AG04450 (cell line): ENCODE data around the gene PI4KA. TPM values are rescaled to one million over a fixed set of nuclear protein-coding genes. Genes with fewer than 3 reads are reported as not detected.
"Not testable (repeated sequence)": the region's sequence is repeated elsewhere in the genome, so short reads cannot be mapped to it uniquely, and the experiment has no call there.

ENCODE experiments used
- CTCF ChIA-PET: fragments of 300-600, 350-600 bp; formaldehyde crosslinking; extraction: SDS; loops from one replicate; lab custom pipeline; 2022; ENCODE audit warnings: antibody characterized with exemption, inconsistent platforms; lab: Charles Lee
- POLR2A ChIA-PET: fragments of 350-600 bp; formaldehyde crosslinking; extraction: SDS; loops from one replicate; lab custom pipeline; 2021; ENCODE audit warnings: antibody characterized with exemption, inconsistent platforms; lab: Yijun Ruan, JAX
- DNase-seq: peaks from one replicate; pipeline ENCODE4 v3.0.0-alpha.2; 2011; ENCODE audit warnings: low read depth, low spot score
- H3K27ac ChIP-seq: one replicate; pipeline ENCODE4 v1.5.1; 2012; ENCODE audit warnings: low read depth, low read length, control low read depth
- H3K27me3 ChIP-seq: one replicate; pipeline ENCODE4 v1.6.0; 2012; ENCODE audit warnings: low read length; ENCODE audit not compliant: control insufficient read depth, insufficient read depth
- H3K4me3 ChIP-seq: 2 replicates; pipeline ENCODE4 v1.5.1; 2011; ENCODE audit warnings: mild to moderate bottlenecking, low read depth, low read length, control low read depth
- H3K9me3 ChIP-seq: 2 replicates; pipeline ENCODE4 v1.5.1; 2012; ENCODE audit warnings: low read length; ENCODE audit not compliant: control insufficient read depth, insufficient read depth
- CTCF ChIP-seq: IDR thresholded peaks from 2 replicates; pipeline ENCODE4 v1.5.1; 2011; ENCODE audit warnings: low read depth, low read length, control low read depth, inconsistent platforms
- polyA plus RNA-seq: library from polyadenylated mRNA; depleted of rRNA; stranded (reverse); fragments of >200 nt; gene quantifications from 2 replicates; pipeline ENCODE4 v1.2.3, GENCODE V29; 2011

PI4KA gene
- polyA plus RNA-seq, 1 experiment = 27.5 TPM

GRCh38 chr22:20834206-20834605 is 24.4 kb downstream of the PI4KA start:
- no peaks in the 10 kb centered on the region for H3K27me3 ChIP-seq
- ChIA-PET CTCF (interaction anchor here (0.9 kb wide), 1 partner anchor 51 kb away, joined by 3 read pairs; no protein-coding TSS in a partner anchor), POLR2A (no interaction called here)
- no peak for TF ChIP-seq CTCF
- no peak overlapping the region for H3K4me3 ChIP-seq
- no peak for DNase-seq
- H3K9me3 ChIP-seq = no peaks in the 10 kb centered on the region
- H3K27ac ChIP-seq = no peak overlapping the region

GRCh38 chr22:20833225-20833665 is 25.4 kb downstream of the PI4KA start:
- H3K9me3 ChIP-seq = no peaks in the 10 kb centered on the region
- H3K27me3 ChIP-seq = no peaks in the 10 kb centered on the region
- H3K27ac ChIP-seq = no peak overlapping the region
- no peak for TF ChIP-seq CTCF
- no peak for DNase-seq
- ChIA-PET CTCF (no interaction called here), POLR2A (no interaction called here)
- H3K4me3 ChIP-seq = no peak overlapping the region

- Histone ChIP-seq H3K9me3 (no peaks in the 10 kb centered on the region), H3K27ac (no peak overlapping the region), H3K4me3 (no peak overlapping the region), H3K27me3 (no peaks in the 10 kb centered on the region)
- POLR2A ChIA-PET = no interaction called here
- no peak for DNase-seq
- TF ChIP-seq CTCF = no peak
- CTCF ChIA-PET = interaction anchor here (0.6 kb wide), 1 partner anchor 87 kb away, joined by 3 read pairs; no protein-coding TSS in a partner anchor
Measured at GRCh38 chr22:20829491-20830134, 29.0 kb downstream of the PI4KA start.

- H3K9me3 ChIP-seq, DNase-seq, H3K27ac ChIP-seq, H3K4me3 ChIP-seq, H3K27me3 ChIP-seq, POLR2A ChIA-PET, CTCF ChIA-PET: not testable (repeated sequence)
Measured at GRCh38 chr22:20826373-20827152, 32.0 kb downstream of the PI4KA start.

- no peak for DNase-seq
- Histone ChIP-seq H3K4me3 (no peak overlapping the region), H3K9me3 (no peaks in the 10 kb centered on the region), H3K27me3 (no peaks in the 10 kb centered on the region), H3K27ac (no peak overlapping the region)
- ChIA-PET CTCF (interaction anchor here (0.9 kb wide), 1 partner anchor 60 kb away, joined by 3 read pairs; no protein-coding TSS in a partner anchor), POLR2A (no interaction called here)
- TF ChIP-seq CTCF = no peak
Measured at GRCh38 chr22:20825624-20826023, 33.0 kb downstream of the PI4KA start.

GRCh38 chr22:20825216-20825615 is 33.4 kb downstream of the PI4KA start:
- H3K27ac ChIP-seq, DNase-seq, H3K4me3 ChIP-seq, H3K9me3 ChIP-seq, POLR2A ChIA-PET, H3K27me3 ChIP-seq: not testable (repeated sequence)
- CTCF ChIA-PET = interaction anchor here (0.9 kb wide), 1 partner anchor 60 kb away, joined by 3 read pairs; no protein-coding TSS in a partner anchor
